GM19455 (cell line): Measurements from ENCODE around the gene AP3D1.
"Not testable (repeated sequence)": the region's sequence is repeated elsewhere in the genome, so short reads cannot be mapped to it uniquely, and the experiment has no call there.

Experiments used
- ATAC-seq: cut with Tn5 transposase; IDR thresholded peaks from one replicate; pipeline ENCODE4 v1.9.1; 2021; ENCODE audit not compliant: unreplicated experiment

AP3D1 gene

DNA sequence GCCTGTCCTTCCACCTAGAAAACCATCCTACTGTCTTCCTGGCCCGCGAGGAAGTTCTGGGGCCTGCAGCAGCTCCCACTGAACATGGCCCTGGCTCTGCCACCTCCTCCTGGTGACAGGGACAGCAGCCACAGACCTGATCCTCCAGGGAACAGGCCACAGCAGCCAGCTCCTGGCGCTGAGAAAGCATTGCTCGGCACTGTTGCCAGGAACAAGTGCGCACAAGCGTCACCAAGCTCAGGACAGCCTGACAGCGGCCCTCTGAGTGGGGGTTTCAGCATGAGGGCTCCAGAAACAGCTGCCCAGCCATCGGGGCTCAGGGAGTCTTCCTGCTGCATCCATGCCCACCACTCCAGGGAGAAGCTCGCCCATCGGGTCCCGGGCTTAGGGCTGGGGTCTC lies 21.9 kb downstream of the AP3D1 start:
- ATAC-seq: no peak

DNA sequence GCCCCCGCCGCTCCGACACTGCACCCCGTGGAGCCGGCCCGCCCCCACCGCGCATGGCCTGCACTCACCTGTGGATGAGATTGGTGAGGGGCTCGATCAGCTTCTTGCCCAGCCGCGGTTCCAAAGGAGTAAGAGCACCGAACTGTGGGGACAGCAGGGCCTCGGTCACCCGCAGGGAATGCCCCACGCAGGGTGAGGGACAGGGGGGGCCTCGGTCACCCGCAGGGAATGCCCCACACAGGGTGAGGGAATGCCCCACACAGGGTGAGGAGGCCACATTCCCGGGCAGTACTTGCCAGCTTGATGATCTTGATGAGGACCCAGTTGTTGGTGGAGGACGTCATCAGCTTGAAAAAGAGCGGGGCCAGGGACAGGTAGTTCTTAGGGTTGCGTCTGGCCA lies 22.3 kb downstream of the AP3D1 start:
- no peak for ATAC-seq

GRCh38 chr19:2128252-2128651 lies 23.1 kb downstream of the AP3D1 start:
- ATAC-seq: not testable (repeated sequence)

GRCh38 chr19:2127758-2128157 lies 23.6 kb downstream of the AP3D1 start:
- ATAC-seq: no peak

- no peak for ATAC-seq
Measured at GRCh38 chr19:2126879-2127518, 24.4 kb downstream of the AP3D1 start.

GRCh38 chr19:2123682-2124387 lies 27.5 kb downstream of the AP3D1 start:
- ATAC-seq: no peak

- ATAC-seq: no peak
Measured at GRCh38 chr19:2122982-2123381, 28.4 kb downstream of the AP3D1 start.

- no peak for ATAC-seq
Measured at GRCh38 chr19:2122251-2122650, 29.1 kb downstream of the AP3D1 start.

GRCh38 chr19:2121416-2122051 lies 29.8 kb downstream of the AP3D1 start:
- no peak for ATAC-seq

GRCh38 chr19:2120821-2121220 lies 30.5 kb downstream of the AP3D1 start:
- no peak for ATAC-seq

DNA sequence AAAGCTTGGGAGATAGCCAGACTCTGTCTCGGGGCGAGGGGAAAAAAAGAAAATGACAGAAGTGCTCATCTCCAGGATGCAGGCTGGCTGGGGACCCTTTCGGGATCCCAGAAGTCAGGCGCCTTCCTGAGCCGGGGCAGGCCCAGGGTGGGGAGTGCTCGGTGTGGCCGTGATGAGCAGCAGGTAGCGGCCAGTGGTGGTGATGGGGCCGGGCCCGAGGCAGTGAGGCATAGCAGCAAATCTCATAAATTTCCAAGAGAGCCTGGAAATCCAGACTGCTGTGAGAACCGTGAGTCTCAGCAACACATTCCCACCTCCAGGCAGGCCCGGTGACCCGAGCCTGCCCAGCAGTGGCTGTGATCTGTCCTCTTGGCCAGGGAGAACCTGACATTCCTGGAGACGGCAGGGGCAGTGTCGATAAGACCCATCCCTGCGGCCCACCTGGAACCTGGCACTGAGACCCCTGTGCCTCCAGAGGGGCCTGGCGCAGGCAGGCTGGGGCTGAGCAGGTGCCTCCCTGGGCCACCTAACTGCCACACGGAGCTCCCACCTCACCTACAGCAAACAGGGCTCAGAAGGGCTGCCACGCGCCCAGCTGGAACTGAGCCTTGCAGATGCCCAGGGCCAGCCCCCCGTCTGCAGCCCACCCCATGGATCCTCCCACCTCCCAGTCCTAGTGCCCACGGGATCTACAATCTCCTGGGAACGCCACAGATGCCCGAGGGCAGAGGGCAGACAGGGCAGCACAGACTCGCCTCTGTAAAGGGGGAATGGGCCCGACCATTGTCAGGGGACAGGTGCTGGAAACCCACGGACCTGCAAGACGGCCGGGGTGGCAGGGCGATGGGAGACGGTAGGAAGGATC lies 31.2 kb downstream of the AP3D1 start:
- ATAC-seq: no peak

DNA sequence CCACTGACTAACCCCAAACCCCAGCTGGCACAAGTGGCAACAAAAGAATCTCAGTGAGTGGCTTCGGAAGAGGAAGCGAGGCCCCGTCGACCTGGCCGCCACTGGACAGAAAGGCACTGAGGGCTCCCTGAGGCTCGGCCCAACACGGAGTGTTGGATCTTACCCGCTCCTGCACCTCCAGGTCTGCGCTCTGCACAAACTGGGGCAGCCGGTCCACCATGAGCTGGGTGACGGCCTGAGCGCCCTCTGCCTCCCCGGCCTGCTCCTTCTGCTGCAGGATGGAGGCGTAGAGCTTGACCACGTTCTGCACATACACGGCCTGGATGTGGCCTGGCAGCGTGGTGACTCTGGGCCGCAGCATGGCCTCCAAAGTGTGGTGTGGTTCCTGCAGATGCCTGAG lies 32.9 kb downstream of the AP3D1 start:
- ATAC-seq: no peak

GRCh38 chr19:2117215-2117960 lies 34.0 kb downstream of the AP3D1 start:
- no peak for ATAC-seq

GRCh38 chr19:2116507-2116906 lies 34.9 kb downstream of the AP3D1 start:
- no peak for ATAC-seq

DNA sequence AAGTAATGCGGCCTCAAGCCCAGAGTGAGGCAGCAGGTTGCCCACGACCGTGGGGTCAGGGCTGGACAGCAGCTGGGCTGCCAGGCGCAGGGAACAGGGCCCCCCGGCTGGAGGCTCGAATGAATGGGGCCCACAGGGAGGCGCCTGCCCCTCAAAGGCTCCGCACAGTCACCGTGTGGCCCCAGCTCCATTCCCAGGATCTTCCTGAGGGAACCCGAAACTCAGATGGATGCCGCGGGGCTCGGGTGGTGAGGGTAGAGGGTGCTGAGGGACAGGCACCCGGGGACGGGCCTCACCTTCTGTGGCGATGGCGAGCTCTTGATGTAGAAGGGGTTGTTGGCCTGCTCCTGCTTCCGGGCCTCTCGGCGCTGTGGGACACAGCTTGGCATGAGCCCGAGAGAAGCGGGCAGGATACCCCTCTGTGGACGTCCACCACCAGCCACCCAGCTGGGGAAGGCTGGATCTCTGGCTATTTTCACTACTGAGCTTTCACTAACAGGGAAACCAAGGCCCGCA lies 35.4 kb downstream of the AP3D1 start:
- ATAC-seq: no peak

DNA sequence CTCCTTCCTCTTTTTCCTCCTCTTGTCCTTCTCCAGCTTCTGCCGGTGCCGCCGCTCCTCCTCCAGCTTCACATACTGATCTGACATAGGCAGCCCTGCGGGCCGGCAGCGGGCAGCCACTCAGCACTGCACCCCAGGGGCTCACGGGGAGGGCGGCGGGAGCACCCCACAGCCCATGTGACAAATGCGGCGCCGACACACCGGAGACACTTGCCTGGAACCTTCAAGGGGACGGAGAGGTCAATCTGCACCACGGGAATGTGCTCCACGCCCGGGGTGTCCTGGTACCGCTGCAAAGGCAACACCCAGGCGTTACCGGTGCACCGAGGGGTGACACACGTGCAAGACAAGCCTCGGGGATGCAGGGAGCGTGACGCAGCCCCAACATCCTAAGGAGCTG lies 36.0 kb downstream of the AP3D1 start:
- no peak for ATAC-seq

DNA sequence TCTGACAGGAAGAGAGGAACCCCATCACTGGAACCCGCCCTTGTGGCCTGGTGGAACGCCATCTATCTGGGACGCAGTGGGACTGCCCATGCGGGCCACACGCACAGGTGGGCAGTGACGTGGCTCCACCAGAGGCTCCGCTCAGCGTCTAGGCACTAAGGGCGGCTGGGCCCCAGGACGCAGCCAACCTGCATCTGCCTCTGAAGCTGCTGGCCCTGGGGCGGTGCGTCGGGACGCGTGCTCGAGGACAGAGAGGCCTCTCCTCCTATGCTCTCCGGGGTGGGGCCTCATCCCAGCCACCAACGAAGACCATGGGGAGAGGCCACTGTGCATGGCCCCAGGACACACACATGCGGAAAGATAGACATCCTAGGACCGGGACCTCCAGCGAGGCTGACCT lies 36.5 kb downstream of the AP3D1 start:
- ATAC-seq: no peak

DNA sequence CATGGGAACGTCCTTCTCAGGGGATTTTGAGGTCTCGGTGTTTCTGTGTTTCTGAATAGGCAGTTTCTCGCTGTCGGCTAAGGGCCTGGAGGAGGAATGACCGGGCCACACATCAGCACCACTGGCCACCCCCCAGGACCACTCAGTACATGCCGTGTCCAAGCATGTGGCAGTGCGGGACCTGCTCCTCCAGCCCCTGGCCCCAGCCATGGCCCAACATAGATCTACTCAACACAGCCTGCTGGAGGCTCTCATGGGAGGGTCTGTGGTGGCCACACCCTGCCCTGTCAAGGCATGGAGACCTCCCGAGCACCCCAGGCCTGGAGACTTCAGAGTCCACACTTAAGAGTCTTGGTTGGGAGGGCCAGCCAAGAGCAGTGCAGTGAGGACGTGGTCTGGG lies 37.1 kb downstream of the AP3D1 start:
- ATAC-seq: no peak

DNA sequence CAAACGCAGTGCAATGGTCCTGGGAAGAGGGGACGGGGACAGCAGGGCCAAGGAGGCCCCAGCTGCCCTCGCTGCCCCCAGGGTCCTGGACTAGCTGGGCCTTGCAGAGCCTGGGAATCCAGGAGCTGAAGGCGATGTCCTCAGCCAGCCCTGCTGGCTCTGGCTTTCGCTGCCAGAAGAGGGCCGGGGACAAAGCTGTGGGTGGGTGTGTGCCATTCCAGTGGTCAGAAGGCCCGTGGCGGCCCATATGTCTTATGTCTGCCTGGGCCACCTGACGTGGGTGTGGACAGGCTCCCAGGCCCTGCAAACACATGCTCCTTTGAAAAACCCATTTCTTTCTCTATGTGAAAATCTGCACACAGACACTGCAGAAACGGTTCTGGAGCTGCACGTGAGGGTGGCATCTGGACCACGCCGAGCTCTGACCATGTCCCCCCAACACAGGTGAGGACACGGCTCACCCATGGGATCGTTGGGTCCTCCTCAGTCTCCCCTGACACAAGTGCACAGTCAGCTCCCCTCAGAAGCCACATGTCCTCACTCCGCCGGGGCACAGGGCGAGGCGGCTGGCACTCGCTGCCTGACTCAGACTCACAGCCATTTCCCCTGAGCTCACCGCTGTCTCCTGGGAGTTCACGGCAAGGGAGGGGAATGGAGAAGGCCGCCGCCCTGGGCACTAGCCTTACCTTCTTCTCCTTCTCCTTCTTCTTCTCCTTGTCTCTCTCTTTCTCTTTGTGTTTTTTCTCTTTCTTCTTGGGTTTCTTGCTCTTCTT lies 37.7 kb downstream of the AP3D1 start:
- no peak for ATAC-seq
